ENCODE measurements around the gene C20orf202. TPM values are rescaled to one million over a fixed set of nuclear protein-coding genes. Genes with fewer than 3 reads are reported as not detected.

The C20orf202 gene
- not detected in 2 replicates for total RNA-seq

DNA sequence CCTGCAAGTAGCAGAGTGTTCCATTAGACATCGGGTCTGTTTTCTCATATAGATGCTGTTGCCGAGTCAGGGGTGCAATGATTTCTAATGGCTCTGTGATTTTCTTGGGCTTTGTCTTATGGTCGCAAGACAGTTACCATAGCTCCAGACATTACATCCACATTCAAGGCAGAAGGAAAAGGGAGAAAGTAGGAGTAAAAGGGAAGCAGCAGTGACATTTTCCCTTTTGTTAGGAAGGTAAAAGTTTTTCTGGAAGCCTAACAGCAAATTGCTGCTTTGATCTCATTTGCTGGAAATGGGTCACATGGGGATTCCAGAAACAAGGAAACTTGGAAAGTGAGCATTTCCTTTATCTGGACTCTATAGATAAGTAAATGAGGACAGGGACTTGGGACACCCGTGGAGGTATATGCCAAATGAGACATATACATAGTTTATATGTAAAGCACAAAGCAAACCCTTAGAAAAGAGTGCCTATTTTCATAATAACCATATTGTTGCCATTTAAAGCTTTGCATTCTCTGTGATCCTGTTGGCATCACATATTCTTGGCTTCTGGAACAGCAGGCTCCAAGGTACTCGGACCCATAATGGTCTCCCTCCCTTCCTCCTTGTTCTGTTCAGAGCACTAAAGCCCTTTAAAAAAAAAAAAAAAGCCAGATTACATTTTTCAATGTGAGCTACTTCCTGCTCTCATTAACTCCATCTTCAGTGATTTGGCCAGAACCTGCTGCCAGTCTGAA is at the start of gene C20orf202:
C20orf202 (plus strand) TSS at position 693 of the 743 bp plus-strand sequence. CDS start 132 bp downstream, outside the sequence.
- Mint-ChIP-seq H3K4me1 (ENCODE audit: low read depth) (peaks cover 4% of the 10 kb centered on the region), H3K27me3 (ENCODE audit: low read depth) (peaks cover 5% of the 10 kb centered on the region), H3K36me3 (ENCODE audit: low read depth) (no peaks in the 10 kb centered on the region), H3K9me3 (no peaks in the 10 kb centered on the region), H3K4me3 (ENCODE audit: low read depth) (no peak within 1 kb of the TSS), H3K27ac (no peak within 1 kb of the TSS)
- intact Hi-C loops (cut with micrococcal nuclease), result no loop called here
- no peak for DNase-seq (ENCODE audit: low spot score)

DNA sequence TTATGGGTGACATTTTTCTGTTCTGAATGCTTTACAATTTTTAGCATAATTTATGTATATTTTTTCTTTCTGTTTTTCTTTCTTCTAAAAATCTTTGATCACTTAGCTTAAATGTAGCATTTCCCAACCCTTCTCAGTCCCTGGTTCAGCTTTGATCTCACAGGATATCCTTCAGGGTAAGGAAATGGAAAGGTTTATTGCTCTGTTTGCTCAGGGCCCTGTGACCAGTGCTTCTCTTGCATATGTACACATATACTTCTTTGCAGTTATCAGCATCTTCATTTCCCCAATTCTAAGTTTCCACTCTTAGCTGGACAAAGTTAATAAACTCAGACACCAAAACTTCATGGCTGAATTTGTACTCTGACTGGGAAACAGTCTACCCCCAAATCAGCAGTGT is 49.0 kb upstream of the C20orf202 start:
- peaks cover 72% of the 10 kb centered on the region for H3K36me3 Mint-ChIP-seq (ENCODE audit: low read depth)
- no peak for DNase-seq (ENCODE audit: low spot score)

GRCh38 chr20:1154691-1155090 is 48.6 kb upstream of the C20orf202 start:
- no peaks in the 10 kb centered on the region for H3K27me3 Mint-ChIP-seq (ENCODE audit: low read depth)
- no peak overlapping the region for H3K4me3 Mint-ChIP-seq (ENCODE audit: low read depth)

More for the DNA sequence above, 49.0 kb upstream of the C20orf202 start:
- Mint-ChIP-seq H3K4me1 (ENCODE audit: low read depth) (peaks cover 14% of the 10 kb centered on the region), H3K27me3 (ENCODE audit: low read depth) (no peaks in the 10 kb centered on the region), H3K9me3 (peaks cover 5% of the 10 kb centered on the region), H3K27ac (no peak overlapping the region), H3K4me3 (ENCODE audit: low read depth) (no peak overlapping the region)
- intact Hi-C loops (cut with micrococcal nuclease), result no loop called here

DNA sequence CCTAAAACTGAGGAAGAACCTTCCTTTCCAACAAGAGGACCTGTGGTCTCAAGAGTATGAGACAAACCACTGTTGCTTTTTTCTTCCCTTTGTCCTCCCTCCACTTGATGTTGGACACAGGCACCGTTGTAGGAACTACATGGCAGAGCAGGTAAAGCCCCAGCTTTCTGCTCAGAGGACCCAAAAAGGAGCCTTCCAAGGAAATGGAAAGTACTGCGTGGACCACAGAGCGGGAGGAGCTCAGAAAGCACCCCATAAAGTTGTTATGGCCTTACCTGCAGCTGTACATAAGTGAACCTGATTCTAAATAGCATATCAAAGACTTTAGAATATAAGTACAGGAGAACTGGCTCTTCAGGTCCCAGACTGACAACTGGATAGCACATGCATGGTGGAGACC is 47.9 kb upstream of the C20orf202 start:
- peaks cover 5% of the 10 kb centered on the region for H3K9me3 Mint-ChIP-seq
- no peak overlapping the region for H3K27ac Mint-ChIP-seq
- H3K4me3 Mint-ChIP-seq (ENCODE audit: low read depth), result no peak overlapping the region
- no peak for DNase-seq (ENCODE audit: low spot score)
- H3K27me3 Mint-ChIP-seq (ENCODE audit: low read depth), result no peaks in the 10 kb centered on the region
- intact Hi-C loops (cut with micrococcal nuclease), result no loop called here
- peaks cover 11% of the 10 kb centered on the region for H3K4me1 Mint-ChIP-seq (ENCODE audit: low read depth)
- H3K36me3 Mint-ChIP-seq (ENCODE audit: low read depth), result peaks cover 67% of the 10 kb centered on the region

More at GRCh38 chr20:1154691-1155090, 48.6 kb upstream of the C20orf202 start:
- H3K27ac Mint-ChIP-seq, result no peak overlapping the region
- intact Hi-C loops (cut with micrococcal nuclease), result no loop called here
- peaks cover 14% of the 10 kb centered on the region for H3K4me1 Mint-ChIP-seq (ENCODE audit: low read depth)
- H3K9me3 Mint-ChIP-seq, result peaks cover 5% of the 10 kb centered on the region
- H3K36me3 Mint-ChIP-seq (ENCODE audit: low read depth), result peaks cover 69% of the 10 kb centered on the region
- DNase-seq (ENCODE audit: low spot score), result no peak

GRCh38 chr20:1160496-1160895 is 42.8 kb upstream of the C20orf202 start:
- Mint-ChIP-seq H3K36me3 (ENCODE audit: low read depth) (peaks cover 60% of the 10 kb centered on the region), H3K9me3 (peaks cover 5% of the 10 kb centered on the region), H3K4me1 (ENCODE audit: low read depth) (peaks cover 1% of the 10 kb centered on the region), H3K4me3 (ENCODE audit: low read depth) (no peak overlapping the region), H3K27me3 (ENCODE audit: low read depth) (no peaks in the 10 kb centered on the region), H3K27ac (no peak overlapping the region)
- no peak for DNase-seq (ENCODE audit: low spot score)
- intact Hi-C loops (cut with micrococcal nuclease), result no loop called here

DNA sequence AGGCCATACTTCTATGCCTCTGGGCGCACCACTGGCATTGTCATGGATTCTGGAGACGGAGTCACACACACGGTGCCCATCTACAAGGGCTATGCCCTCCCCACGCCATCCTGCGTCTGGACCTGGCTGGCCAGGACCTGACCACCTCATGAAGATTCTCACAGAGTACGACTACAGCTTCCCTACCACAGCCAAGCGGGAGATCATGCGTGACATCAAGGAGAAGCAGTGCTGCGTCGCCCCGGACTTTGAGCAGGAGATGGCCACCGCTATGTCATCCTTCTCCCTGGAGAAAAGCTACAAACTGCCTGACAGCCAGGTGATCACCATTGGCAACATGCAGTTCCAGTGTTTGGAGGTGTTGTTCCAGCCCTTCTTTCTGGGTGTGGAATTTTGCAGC is 42.3 kb upstream of the C20orf202 start:
- Mint-ChIP-seq H3K9me3 (peaks cover 2% of the 10 kb centered on the region), H3K27ac (no peak overlapping the region), H3K4me3 (ENCODE audit: low read depth) (no peak overlapping the region), H3K27me3 (ENCODE audit: low read depth) (no peaks in the 10 kb centered on the region), H3K36me3 (ENCODE audit: low read depth) (peaks cover 59% of the 10 kb centered on the region), H3K4me1 (ENCODE audit: low read depth) (peaks cover 1% of the 10 kb centered on the region)
- no peak for DNase-seq (ENCODE audit: low spot score)
- intact Hi-C loops (cut with micrococcal nuclease), result no loop called here

DNA sequence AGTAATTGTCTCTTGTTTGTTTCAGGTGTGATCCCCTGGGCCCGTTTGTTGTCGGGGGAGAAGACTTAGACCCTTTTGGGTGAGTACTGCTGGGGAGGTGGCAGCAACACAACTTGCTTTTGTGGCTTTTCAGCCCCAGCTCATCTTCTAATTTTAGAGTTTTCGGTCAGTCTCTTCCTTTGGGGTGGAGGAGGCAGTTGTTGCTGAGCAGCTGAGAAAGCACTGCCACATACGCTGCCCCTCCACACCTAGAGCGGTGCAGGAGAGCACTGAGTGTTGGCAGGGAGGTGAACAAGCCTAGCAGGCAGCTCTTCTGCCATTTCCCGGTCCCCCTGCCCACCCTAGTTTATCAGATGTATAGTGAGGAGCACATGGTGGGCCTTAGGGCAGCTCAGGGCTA is 40.1 kb upstream of the C20orf202 start:
- H3K4me3 Mint-ChIP-seq (ENCODE audit: low read depth), result no peak overlapping the region
- no peaks in the 10 kb centered on the region for H3K9me3 Mint-ChIP-seq
- H3K36me3 Mint-ChIP-seq (ENCODE audit: low read depth), result peaks cover 60% of the 10 kb centered on the region
- H3K27ac Mint-ChIP-seq, result no peak overlapping the region
- intact Hi-C loops (cut with micrococcal nuclease), result no loop called here
- no peak for DNase-seq (ENCODE audit: low spot score)
- peaks cover 1% of the 10 kb centered on the region for H3K4me1 Mint-ChIP-seq (ENCODE audit: low read depth)
- no peaks in the 10 kb centered on the region for H3K27me3 Mint-ChIP-seq (ENCODE audit: low read depth)

GRCh38 chr20:1163653-1164052 is 39.6 kb upstream of the C20orf202 start:
- H3K9me3 Mint-ChIP-seq, result no peaks in the 10 kb centered on the region
- H3K4me3 Mint-ChIP-seq (ENCODE audit: low read depth), result no peak overlapping the region
- H3K27me3 Mint-ChIP-seq (ENCODE audit: low read depth), result no peaks in the 10 kb centered on the region
- H3K36me3 Mint-ChIP-seq (ENCODE audit: low read depth), result peaks cover 66% of the 10 kb centered on the region
- intact Hi-C loops (cut with micrococcal nuclease), result no loop called here
- H3K27ac Mint-ChIP-seq, result no peak overlapping the region
- peaks cover 1% of the 10 kb centered on the region for H3K4me1 Mint-ChIP-seq (ENCODE audit: low read depth)
- DNase-seq (ENCODE audit: low spot score), result no peak

DNA sequence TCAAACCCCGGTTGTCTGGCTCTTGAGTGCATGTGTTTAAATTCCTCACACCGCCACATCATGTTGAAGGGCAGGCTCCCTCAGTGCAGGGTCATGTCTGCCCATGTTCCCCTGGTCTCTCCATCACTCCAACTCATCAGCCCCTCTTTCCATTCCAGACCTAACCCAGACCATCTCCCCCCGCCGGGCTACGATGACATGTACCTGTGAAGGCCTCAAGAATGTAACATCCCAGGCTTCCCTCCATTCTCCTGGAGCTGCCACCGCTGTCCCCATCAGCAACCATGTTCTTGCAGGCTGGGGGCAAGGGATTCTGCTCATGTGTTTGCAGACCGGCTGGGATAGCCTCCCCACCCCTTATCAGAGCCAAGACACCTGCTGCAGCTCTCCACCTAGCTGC is 38.4 kb upstream of the C20orf202 start:
- no peak for DNase-seq (ENCODE audit: low spot score)
- Mint-ChIP-seq H3K36me3 (ENCODE audit: low read depth) (peaks cover 76% of the 10 kb centered on the region), H3K4me1 (ENCODE audit: low read depth) (peaks cover 1% of the 10 kb centered on the region), H3K9me3 (no peaks in the 10 kb centered on the region), H3K4me3 (ENCODE audit: low read depth) (no peak overlapping the region), H3K27me3 (ENCODE audit: low read depth) (no peaks in the 10 kb centered on the region), H3K27ac (no peak overlapping the region)
- intact Hi-C loops (cut with micrococcal nuclease), result no loop called here

DNA sequence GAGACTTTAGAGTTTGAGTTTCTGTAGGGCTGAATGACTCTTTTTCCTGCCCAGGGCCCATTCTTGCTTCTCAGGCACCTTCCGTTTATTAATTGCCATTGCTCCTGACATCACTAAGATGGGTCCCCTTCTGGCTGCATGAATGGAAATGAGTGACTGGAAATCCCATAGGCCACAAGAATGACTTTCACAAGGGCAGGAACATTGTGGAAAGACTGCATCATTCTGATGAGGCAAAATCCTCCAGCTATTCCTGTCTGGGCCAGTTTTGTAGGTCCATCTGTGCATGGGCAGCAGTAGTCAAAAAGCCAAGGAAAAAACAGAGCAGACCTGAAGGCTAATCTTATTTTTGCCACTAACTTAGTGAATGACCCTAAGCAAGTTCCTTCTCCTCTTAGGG is 37.7 kb upstream of the C20orf202 start:
- peaks cover 79% of the 10 kb centered on the region for H3K36me3 Mint-ChIP-seq (ENCODE audit: low read depth)
- peaks cover 1% of the 10 kb centered on the region for H3K4me1 Mint-ChIP-seq (ENCODE audit: low read depth)
- no peak overlapping the region for H3K27ac Mint-ChIP-seq
- no peak overlapping the region for H3K4me3 Mint-ChIP-seq (ENCODE audit: low read depth)
- H3K9me3 Mint-ChIP-seq, result no peaks in the 10 kb centered on the region
- H3K27me3 Mint-ChIP-seq (ENCODE audit: low read depth), result no peaks in the 10 kb centered on the region
- intact Hi-C loops (cut with micrococcal nuclease), result no loop called here
- DNase-seq (ENCODE audit: low spot score), result no peak

GRCh38 chr20:1165941-1166340 is 37.3 kb upstream of the C20orf202 start:
- no peaks in the 10 kb centered on the region for H3K27me3 Mint-ChIP-seq (ENCODE audit: low read depth)
- peaks cover 1% of the 10 kb centered on the region for H3K4me1 Mint-ChIP-seq (ENCODE audit: low read depth)
- H3K27ac Mint-ChIP-seq, result no peak overlapping the region
- intact Hi-C loops (cut with micrococcal nuclease), result no loop called here
- DNase-seq (ENCODE audit: low spot score), result no peak
- peaks cover 78% of the 10 kb centered on the region for H3K36me3 Mint-ChIP-seq (ENCODE audit: low read depth)
- no peak overlapping the region for H3K4me3 Mint-ChIP-seq (ENCODE audit: low read depth)
- no peaks in the 10 kb centered on the region for H3K9me3 Mint-ChIP-seq

DNA sequence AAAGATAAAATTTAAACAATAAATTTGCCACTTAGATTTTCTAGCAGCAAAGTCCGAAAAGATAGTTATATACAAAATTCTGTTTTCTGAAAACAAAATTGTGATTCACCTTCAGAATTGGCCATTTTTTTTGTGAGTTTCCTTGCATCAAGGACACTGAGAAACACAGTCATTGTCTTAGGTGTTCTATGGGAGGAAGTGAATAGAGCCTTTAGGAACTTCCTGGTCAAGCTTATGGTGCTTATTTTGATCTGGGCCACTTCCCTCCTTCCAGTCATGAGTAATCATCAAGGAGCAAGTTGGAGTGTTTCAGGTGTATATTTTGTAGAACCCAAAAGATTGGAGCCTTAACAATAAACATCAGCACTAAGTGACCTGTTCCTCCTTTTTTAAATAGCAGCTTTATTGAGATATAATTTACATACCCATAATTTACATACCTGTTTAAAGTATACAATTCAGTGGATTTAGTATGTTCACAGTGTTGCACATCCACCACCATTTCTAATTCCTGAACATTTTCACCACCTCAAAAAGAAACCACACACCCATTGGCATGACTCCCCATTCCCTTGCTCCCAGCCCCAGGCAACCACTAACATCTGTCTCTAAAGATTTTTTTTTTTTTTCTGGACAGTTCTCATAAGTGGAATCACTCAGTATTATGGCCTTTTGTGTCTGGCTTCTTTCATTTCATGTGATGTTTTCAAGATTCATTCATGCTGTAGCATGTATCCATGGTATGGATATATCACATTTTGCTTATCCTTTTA is 36.1 kb upstream of the C20orf202 start:
- peaks cover 1% of the 10 kb centered on the region for H3K4me1 Mint-ChIP-seq (ENCODE audit: low read depth)
- intact Hi-C loops (cut with micrococcal nuclease), result no loop called here
- H3K27ac Mint-ChIP-seq, result no peak overlapping the region
- no peak overlapping the region for H3K4me3 Mint-ChIP-seq (ENCODE audit: low read depth)
- H3K27me3 Mint-ChIP-seq (ENCODE audit: low read depth), result no peaks in the 10 kb centered on the region
- no peaks in the 10 kb centered on the region for H3K9me3 Mint-ChIP-seq
- no peak for DNase-seq (ENCODE audit: low spot score)
- peaks cover 77% of the 10 kb centered on the region for H3K36me3 Mint-ChIP-seq (ENCODE audit: low read depth)

DNA sequence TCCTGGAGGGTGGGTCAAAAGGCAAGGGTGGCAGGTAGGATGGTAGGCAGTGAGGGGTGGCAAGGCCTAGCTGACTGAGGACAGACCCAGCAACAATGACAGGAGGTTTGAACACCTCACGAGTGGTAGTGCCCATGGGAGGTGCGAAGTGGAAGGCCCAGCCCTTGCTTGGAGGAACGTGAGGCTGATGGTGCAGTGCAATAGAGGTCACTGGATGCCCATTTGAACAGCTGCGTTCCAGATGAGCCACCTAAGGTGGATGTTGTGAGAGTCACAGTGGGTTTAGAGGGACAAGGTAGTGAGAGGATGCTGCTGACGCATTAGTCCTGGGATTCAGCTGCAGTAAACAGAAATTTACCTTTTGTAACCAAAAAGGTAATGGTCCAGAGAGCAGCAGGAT is 34.0 kb upstream of the C20orf202 start:
- H3K4me1 Mint-ChIP-seq (ENCODE audit: low read depth), result peaks cover 1% of the 10 kb centered on the region

More for the DNA sequence above, 34.0 kb upstream of the C20orf202 start:
- H3K36me3 Mint-ChIP-seq (ENCODE audit: low read depth), result peaks cover 66% of the 10 kb centered on the region
- DNase-seq (ENCODE audit: low spot score), result no peak
- intact Hi-C loops (cut with micrococcal nuclease), result no loop called here
- H3K4me3 Mint-ChIP-seq (ENCODE audit: low read depth), result no peak overlapping the region
- H3K9me3 Mint-ChIP-seq, result no peaks in the 10 kb centered on the region
- H3K27me3 Mint-ChIP-seq (ENCODE audit: low read depth), result no peaks in the 10 kb centered on the region
- no peak overlapping the region for H3K27ac Mint-ChIP-seq

Data from activated T-helper 2 cell treated with anti-CD3 and anti-CD28 coated beads, Interferon-gamma antibody, Interleukin-2, Interleukin-4, amounts not matched to agents 10 μg/mL and 5 μg/mL and 100 μg/mL, durations not matched to agents 14 hours and 24 hours and 36 hours (primary cell).